Body of pancreas (tissue), 4 donors: ENCODE data around the gene VCAN. TPM values are rescaled to one million over a fixed set of nuclear protein-coding genes. Genes with fewer than 3 reads are reported as not detected.
A peak's percentile ranks its signal among the peaks of the same experiment; 100 is the strongest.

Experiments
- ATAC-seq: fragments of 150-250 bp; one replicate; pipeline ENCODE4 v1.9.1; 2016
- DNase-seq, 4 donors: peaks; one replicate each; pipeline ENCODE4 v3.0.0-alpha.2; 2019
- H3K27ac ChIP-seq, 4 donors: fragments of 200-600 bp; sonication (generic); 1 replicate in 3 of 4; 2 replicates in 1 of 4; pipeline versions ENCODE4 v1.5.1 to v1.6.1; 2016 to 2019; ENCODE audit warnings: mild to moderate bottlenecking in 1 of 4, mixed read lengths in 1 of 4, moderate library complexity in 1 of 4
- H3K27me3 ChIP-seq, 2 donors: fragments of 200-600 bp; sonication (generic); one replicate each; pipeline ENCODE4 v1.6.0; 2016; ENCODE audit warnings: mild to moderate bottlenecking in 1 of 2
- H3K36me3 ChIP-seq, 2 donors: fragments of 200-600 bp; sonication (generic); replicated peaks in 1 of 2; 2 replicates each; pipeline ENCODE4 v1.5.1; 2016; ENCODE audit warnings: low read depth in 2 of 2; ENCODE audit not compliant: insufficient read depth in 1 of 2
- H3K4me1 ChIP-seq: fragments of 200-600 bp; sonication (generic); one replicate; pipeline ENCODE4 v1.6.0; 2016
- H3K4me3 ChIP-seq, 2 donors: fragments of 200-600 bp; sonication (generic); 1 replicate in 1 of 2; 2 replicates in 1 of 2; pipeline ENCODE4 v1.5.1; 2016 to 2019
- H3K9me3 ChIP-seq, 3 donors: fragments of 200-600 bp; sonication (generic); 1 replicate in 2 of 3; 2 replicates in 1 of 3; pipeline ENCODE4 v1.5.1; 2016
- POLR2A ChIP-seq, 3 donors: fragments of 450-650 bp; IDR thresholded peaks; one replicate each; pipeline ENCODE4 v1.6.1; 2016; ENCODE audit warnings: antibody characterized with exemption in 3 of 3, mild to moderate bottlenecking in 2 of 3
- WGBS, 2 donors: methylation state at CpG; one replicate each; pipeline ENCODE4 v1.1.5; 2017; 5-methylcytosine and 5-hydroxymethylcytosine counted together
- intact Hi-C: fragments of 100-400 bp; cut with DNase I; formaldehyde crosslinking; loops from one replicate; pipeline ENCODE4 v1.15.1; 2023
- total RNA-seq, 2 donors: library from RNA; depleted of rRNA; stranded (reverse); fragments of >200 nt; gene quantifications; one replicate each; pipeline ENCODE4 v1.1.0, GENCODE V29; 2016
- TF ChIP-seq, protein P1 (sequence below), 7 experiments: fragments of 450-650 bp in 4 of 7; fragments of 200-600 bp in 3 of 7; sonication (generic) in 3 of 7; IDR thresholded peaks; one replicate each; pipeline ENCODE4 v1.5.1; 2016 to 2019; ENCODE audit warnings: antibody characterized with exemption in 7 of 7

Gene VCAN
- total RNA-seq, 2 donors from 2014 or later: 19.4 to 33.7 TPM

DNA sequence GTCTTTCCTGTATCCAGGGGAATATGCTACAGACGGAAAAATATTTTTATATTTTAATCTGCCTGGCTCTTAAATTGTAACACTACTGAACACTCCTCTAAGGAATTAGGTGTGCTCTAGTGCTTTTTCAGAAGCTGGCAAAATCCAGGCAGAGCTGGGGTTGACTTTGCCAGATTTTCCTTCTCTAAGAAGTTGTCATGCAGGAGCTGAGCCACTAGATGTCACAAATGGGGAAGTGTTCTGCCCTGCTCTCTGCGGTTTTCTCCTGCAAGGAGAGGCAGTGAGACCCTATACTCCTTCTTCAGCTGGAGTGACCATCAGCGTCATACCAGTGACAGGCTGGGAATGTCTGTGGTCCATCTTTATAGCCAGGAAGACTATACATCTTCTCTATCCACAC, 136.6 kb downstream of the VCAN start:
- 6 to 7% methylated on average over 3 of the region's 3 CpGs for WGBS, 2 donors
- Histone ChIP-seq H3K9me3 (no peaks in the 10 kb centered on the region), H3K36me3 (no peaks in the 10 kb centered on the region), H3K27me3 (no peaks in the 10 kb centered on the region), H3K27ac (no peak overlapping the region), H3K4me1 (no peaks in the 10 kb centered on the region), H3K4me3 (no peak overlapping the region)
- peak; percentile 52 for ATAC-seq
- DNase-seq: peak; percentile 19 to 26 (median 24)
- intact Hi-C loops: no loop called here
- TF ChIP-seq POLR2A (IDR thresholded peaks at IDR 0.05): no peak
- TF ChIP-seq, protein P1, sequence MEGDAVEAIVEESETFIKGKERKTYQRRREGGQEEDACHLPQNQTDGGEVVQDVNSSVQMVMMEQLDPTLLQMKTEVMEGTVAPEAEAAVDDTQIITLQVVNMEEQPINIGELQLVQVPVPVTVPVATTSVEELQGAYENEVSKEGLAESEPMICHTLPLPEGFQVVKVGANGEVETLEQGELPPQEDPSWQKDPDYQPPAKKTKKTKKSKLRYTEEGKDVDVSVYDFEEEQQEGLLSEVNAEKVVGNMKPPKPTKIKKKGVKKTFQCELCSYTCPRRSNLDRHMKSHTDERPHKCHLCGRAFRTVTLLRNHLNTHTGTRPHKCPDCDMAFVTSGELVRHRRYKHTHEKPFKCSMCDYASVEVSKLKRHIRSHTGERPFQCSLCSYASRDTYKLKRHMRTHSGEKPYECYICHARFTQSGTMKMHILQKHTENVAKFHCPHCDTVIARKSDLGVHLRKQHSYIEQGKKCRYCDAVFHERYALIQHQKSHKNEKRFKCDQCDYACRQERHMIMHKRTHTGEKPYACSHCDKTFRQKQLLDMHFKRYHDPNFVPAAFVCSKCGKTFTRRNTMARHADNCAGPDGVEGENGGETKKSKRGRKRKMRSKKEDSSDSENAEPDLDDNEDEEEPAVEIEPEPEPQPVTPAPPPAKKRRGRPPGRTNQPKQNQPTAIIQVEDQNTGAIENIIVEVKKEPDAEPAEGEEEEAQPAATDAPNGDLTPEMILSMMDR (IDR thresholded peaks at IDR 0.05): peak in 6 of 7 experiments; percentile 18 to 34 (median 31)

DNA sequence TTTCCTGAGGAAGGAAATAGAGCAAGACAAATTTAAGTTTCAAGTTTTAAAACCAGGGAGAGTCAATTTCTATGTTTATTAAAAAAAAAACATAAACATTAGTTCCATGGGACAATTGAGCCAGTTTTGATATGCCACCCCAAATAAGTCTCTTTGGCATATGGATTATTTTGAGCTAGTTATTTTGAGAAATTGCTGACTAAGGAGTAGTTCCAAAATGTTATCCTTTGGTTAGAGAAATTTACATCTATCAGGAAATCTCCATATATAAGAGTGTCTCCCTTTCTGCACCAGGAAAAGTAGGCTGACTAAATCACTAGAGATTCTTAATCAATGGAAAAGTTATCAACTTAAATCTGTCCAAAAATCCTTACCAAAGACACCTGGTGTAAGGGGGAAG, 143.3 kb downstream of the VCAN start:
- no peak for TF ChIP-seq POLR2A (IDR thresholded peaks at IDR 0.05)
- TF ChIP-seq, protein P1 (IDR thresholded peaks at IDR 0.05): no peak
- no peaks in the 10 kb centered on the region for H3K4me1 ChIP-seq
- ATAC-seq (no peak), DNase-seq (no peak)
- no peaks in the 10 kb centered on the region for H3K36me3 ChIP-seq
- H3K9me3 ChIP-seq: peaks cover 0 to 12% (median 0%) of the 10 kb centered on the region in 3 donors
- intact Hi-C loops: no loop called here
- no peaks in the 10 kb centered on the region for H3K27me3 ChIP-seq
- no peak overlapping the region for H3K27ac ChIP-seq
- H3K4me3 ChIP-seq: no peak overlapping the region

DNA sequence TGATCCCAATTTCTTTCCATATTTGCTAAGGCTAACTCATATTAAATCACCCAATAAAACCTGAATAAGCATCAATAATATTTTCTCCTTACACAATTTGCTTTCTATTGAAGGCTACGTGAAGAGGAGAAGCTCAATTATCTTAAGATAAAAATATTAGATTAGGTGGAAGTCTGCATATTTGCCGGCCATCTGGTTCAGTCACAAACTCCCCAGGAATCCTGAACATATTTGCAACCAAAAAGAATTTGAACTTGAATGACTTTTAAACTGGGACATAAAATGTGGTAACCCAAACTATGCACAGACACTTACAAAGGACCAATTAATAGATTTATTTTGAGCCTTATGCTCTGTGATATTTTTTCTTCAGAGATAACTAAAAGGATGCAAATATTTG, 156.8 kb downstream of the VCAN start:
- intact Hi-C loops: no loop called here
- WGBS, 2 donors: 34 to 50% methylated on average over 2 of the region's 2 CpGs
- Histone ChIP-seq H3K27ac (no peak overlapping the region), H3K9me3 (no peaks in the 10 kb centered on the region), H3K36me3 (no peaks in the 10 kb centered on the region), H3K27me3 (no peaks in the 10 kb centered on the region), H3K4me1 (no peaks in the 10 kb centered on the region), H3K4me3 (no peak overlapping the region)
- DNase-seq (no peak), ATAC-seq (no peak)
- TF ChIP-seq, protein P1 (IDR thresholded peaks at IDR 0.05): no peak
- TF ChIP-seq POLR2A (IDR thresholded peaks at IDR 0.05): no peak

Other genes with a start within 250 kb of the VCAN start
- not detected for gene HAPLN1, start 249.1 kb downstream of the VCAN start, total RNA-seq